HepG2 (cell line): ENCODE measurements around the gene MCTS1. TPM values are rescaled to one million over a fixed set of nuclear protein-coding genes. Genes with fewer than 3 reads are reported as not detected.

Experiments
- ATAC-seq: fragments of 200-7000 bp; cut with Tn5 transposase; 3 replicates; pipeline ENCODE4 v1.9.1; 2020; ENCODE audit warnings: mild to moderate bottlenecking, moderate library complexity
- BruUV-seq: library from RNA; stranded (reverse); fragments of 400-500 nt; replicated peaks from 2 replicates; lab custom pipeline; 2021; lab: Mats Ljungman, UMichigan
- CTCF ChIA-PET: fragments of 300-600 bp; formaldehyde crosslinking; extraction: SDS; loops from one replicate; lab custom pipeline; 2021; ENCODE audit warnings: low total read pairs, inconsistent platforms, low intra/inter-chr PET ratio; lab: Yijun Ruan, JAX
- POLR2A ChIA-PET: fragments of 350-600 bp; sonication (Branson Sonifier 250); formaldehyde crosslinking; loops from one replicate; lab custom pipeline; 2020; ENCODE audit warnings: antibody characterized with exemption, inconsistent platforms; lab: Yijun Ruan, JAX
- DNase-seq: peaks from one replicate; pipeline ENCODE4 v3.0.0-alpha.2; 2015; ENCODE audit warnings: low spot score
- FAIRE-seq: peaks from 3 replicates; lab custom pipeline; 2011; peaks lifted over from hg19 to GRCh38; lab: Jason Lieb, UNC
- H2AFZ ChIP-seq: one replicate; pipeline ENCODE4 v1.6.1; 2011; ENCODE audit warnings: low read length, inconsistent platforms
- H3K27ac ChIP-seq: fragments of 300-600 bp; 3 replicates; pipeline ENCODE4 v1.8.0; 2011; ENCODE audit warnings: mixed run types, mild to moderate bottlenecking, mixed read lengths, low read length, inconsistent platforms; ENCODE audit not compliant: insufficient read depth; ENCODE audit errors: extremely low read length
- H3K27me3 ChIP-seq, 2 experiments: fragments of 200-600 bp in 1 of 2; 2 replicates in 1 of 2; 3 replicates in 1 of 2; pipeline versions ENCODE4 v1.6.0 to v1.8.0; 2011; ENCODE audit warnings: low read length in 2 of 2, mild to moderate bottlenecking in 2 of 2, moderate library complexity in 2 of 2, inconsistent platforms in 1 of 2; ENCODE audit not compliant: insufficient read depth in 2 of 2, control insufficient read depth in 1 of 2
- H3K36me3 ChIP-seq, 2 experiments: fragments of 200-600 bp in 1 of 2; replicated peaks in 1 of 2; 2 replicates in 1 of 2; 3 replicates in 1 of 2; pipeline versions ENCODE4 v1.5.1 to v1.8.0; 2011; ENCODE audit warnings: low read length in 2 of 2, inconsistent platforms in 1 of 2; ENCODE audit not compliant: insufficient read depth in 2 of 2, control insufficient read depth in 1 of 2
- H3K4me1 ChIP-seq: 2 replicates; pipeline ENCODE4 v1.5.1; 2012; ENCODE audit warnings: low read length, inconsistent platforms; ENCODE audit not compliant: insufficient read depth
- H3K4me2 ChIP-seq: 2 replicates; pipeline ENCODE4 v1.6.0; 2011; ENCODE audit warnings: low read depth, low read length, inconsistent platforms
- H3K4me3 ChIP-seq, 3 experiments: fragments of 200-600 bp in 1 of 3; sonication (generic), shearing (Covaris generic) in 1 of 3; replicated peaks in 1 of 3; 2 replicates each; pipeline ENCODE4 v1.5.1; 2011 to 2016; ENCODE audit warnings: low read length in 3 of 3, inconsistent platforms in 2 of 3, low read depth in 2 of 3, mild to moderate bottlenecking in 2 of 3, control low read depth in 1 of 3, mixed read lengths in 1 of 3; ENCODE audit not compliant: insufficient read depth in 1 of 3
- H3K79me2 ChIP-seq: one replicate; pipeline ENCODE4 v1.6.1; 2011; ENCODE audit warnings: low read length, inconsistent platforms; ENCODE audit not compliant: insufficient read depth
- H3K9ac ChIP-seq: 2 replicates; pipeline ENCODE4 v1.6.0; 2011; ENCODE audit warnings: mild to moderate bottlenecking, low read depth, low read length, inconsistent platforms; ENCODE audit not compliant: insufficient read depth
- H3K9me3 ChIP-seq: 2 replicates; pipeline ENCODE4 v1.5.1; 2012; ENCODE audit warnings: mild to moderate bottlenecking, low read length
- H4K20me1 ChIP-seq: 2 replicates; pipeline ENCODE4 v1.6.0; 2011; ENCODE audit warnings: inconsistent platforms, mild to moderate bottlenecking, low read length, moderate library complexity; ENCODE audit not compliant: insufficient read depth
- HNF1B ChIP-seq: sonication (generic); formaldehyde crosslinking; IDR thresholded peaks from 2 replicates; pipeline ENCODE4 v1.5.1; 2020; ENCODE audit warnings: mild to moderate bottlenecking, moderate library complexity, missing genetic modification reagents
- MEF2D ChIP-seq: sonication (generic); formaldehyde crosslinking; IDR thresholded peaks from 2 replicates; pipeline ENCODE4 v1.5.1; 2020; ENCODE audit warnings: mild to moderate bottlenecking, missing genetic modification reagents
- PAXIP1 ChIP-seq: sonication (generic); formaldehyde crosslinking; conservative IDR thresholded peaks from 2 replicates; pipeline ENCODE4 v1.4.0; 2020; ENCODE audit warnings: mild to moderate bottlenecking, missing genetic modification reagents, moderate library complexity
- ZBTB43 ChIP-seq: sonication (generic); formaldehyde crosslinking; conservative IDR thresholded peaks from 2 replicates; pipeline ENCODE4 v1.4.0; 2020; ENCODE audit warnings: missing genetic modification reagents
- ZNF362 ChIP-seq: sonication (generic); formaldehyde crosslinking; IDR thresholded peaks from 2 replicates; pipeline ENCODE4 v1.4.0; 2020; ENCODE audit warnings: missing genetic modification reagents, mild to moderate bottlenecking, borderline replicate concordance
- ZNF768 ChIP-seq: sonication (generic); formaldehyde crosslinking; IDR thresholded peaks from 2 replicates; pipeline ENCODE4 v1.4.0; 2020; ENCODE audit warnings: missing genetic modification reagents
- whole genome bisulfite sequencing: methylation state at CpG from one replicate; pipeline ENCODE4 v1.1.6; 2017; ENCODE audit warnings: low lambda C conversion rate; 5-methylcytosine and 5-hydroxymethylcytosine counted together
- in situ Hi-C: cut with HindIII; loops from 2 replicates; pipeline ENCODE4 v1.10.0; 2017; ENCODE audit warnings: low pct_unique_long_range_greater_than_20kb; ENCODE audit not compliant: extremely low pct_ligation_motif_present
- intact Hi-C: fragments of 100-400 bp; cut with micrococcal nuclease; formaldehyde crosslinking; loops from one replicate; pipeline ENCODE4 v1.10.0; 2022; ENCODE audit not compliant: unreplicated experiment
- polyA plus RNA-seq, 8 experiments: library from polyadenylated mRNA; depleted of rRNA in 3 of 8; stranded (reverse) in 7 of 8; unstranded in 1 of 8; fragments of >200 nt; fragmentation: Illumina TruSeq in 4 of 8; extraction: Trizol in 4 of 8; gene quantifications; 2 replicates each; pipeline versions ENCODE4 v1.2.1 to v1.2.3, GENCODE V29; 2011 to 2016; ENCODE audit warnings: low read depth in 4 of 8, missing spikeins in 1 of 8, mixed read lengths in 1 of 8; ENCODE audit not compliant: insufficient read depth in 1 of 8
- total RNA-seq, 5 experiments: library from RNA; depleted of rRNA; stranded (reverse); fragments of >200 nt; fragmentation: Illumina TruSeq; extraction: Trizol; gene quantifications; 2 replicates each; pipeline ENCODE4 v1.2.3, GENCODE V29; 2016; ENCODE audit warnings: low read depth in 1 of 5

MCTS1 gene
- total and polyA plus RNA-seq, 2 of the 13 experiments (the other 11 are each of a cell fraction or from before 2014, with no cell fraction given): 30.1 to 59.0 TPM

GRCh38 chrX:120564925-120565324 is 39.0 kb upstream of the MCTS1 start:
- FAIRE-seq (no peak), DNase-seq (no peak), ATAC-seq (no peak)
- no TSS peak for BruUV-seq
- Histone ChIP-seq H3K36me3 (no peaks in the 10 kb centered on the region), H3K79me2 (peaks cover 4% of the 10 kb centered on the region), H2AFZ (no peak overlapping the region), H3K9me3 (no peaks in the 10 kb centered on the region), H4K20me1 (no peaks in the 10 kb centered on the region), H3K4me2 (no peak overlapping the region), H3K4me1 (peaks cover 66% of the 10 kb centered on the region), H3K27ac (peak overlapping the region; percentile 22), H3K27me3 (no peaks in the 10 kb centered on the region), H3K9ac (no peak overlapping the region), H3K4me3 (no peak overlapping the region)
- in situ Hi-C loops: loop anchor here (10.0 kb wide), 1 partner anchor 60 kb away; no protein-coding TSS in a partner anchor
- WGBS: 92% methylated on average over 1 of the region's 1 CpG
- ChIA-PET POLR2A (no interaction called here), CTCF (no interaction called here)
- TF ChIP-seq HNF1B (CRISPR knock-in tag): no peak
- no peak for TF ChIP-seq ZBTB43
- intact Hi-C loops: loop anchor here (5.0 kb wide), 1 partner anchor 53 kb away; no protein-coding TSS in a partner anchor

- Histone ChIP-seq H4K20me1 (no peaks in the 10 kb centered on the region), H3K4me3 (no peak overlapping the region), H3K4me2 (0 out of 2 replicates have a peak overlapping the region, but pooled peaks have one; percentile 7), H3K27ac (no peak overlapping the region), H3K79me2 (peaks cover 3% of the 10 kb centered on the region), H3K27me3 (no peaks in the 10 kb centered on the region), H3K9ac (no peak overlapping the region), H3K4me1 (peaks cover 66% of the 10 kb centered on the region), H3K9me3 (no peaks in the 10 kb centered on the region), H3K36me3 (no peaks in the 10 kb centered on the region), H2AFZ (no peak overlapping the region)
- ChIA-PET CTCF (no interaction called here), POLR2A (interaction anchor here (0.7 to 1.9 kb wide), 2 partner anchors 37 to 186 kb away, joined by 3 to 7 read pairs; partner anchors contain the start of gene MCTS1)
- DNase-seq (peak; percentile 6), FAIRE-seq (no peak), ATAC-seq (peak; percentile 51)
- intact Hi-C loops (no loop called here), in situ Hi-C loops (loop anchor here (10.0 kb wide), 1 partner anchor 58 kb away; no protein-coding TSS in a partner anchor)
- WGBS: 20% methylated on average over 3 of the region's 3 CpGs
- no TSS peak for BruUV-seq
- TF ChIP-seq ZNF362 (CRISPR knock-in tag) (0 out of 2 replicates have a peak, but pooled peaks have one; percentile 36), ZNF768 (no peak), MEF2D (peak; percentile 73; the same call in 1 of the 2 replicates), PAXIP1 (0 out of 2 replicates have a peak, but pooled peaks have one; percentile 13)
Measured at GRCh38 chrX:120566817-120567216, 37.1 kb upstream of the MCTS1 start.
